ENCODE measurements around the gene TCF7L2.

- TF ChIP-seq EZH2 (IDR thresholded peaks at IDR 0.05; ENCODE audit: low read length, unreplicated experiment), result no peak
- TF ChIP-seq, protein P1, sequence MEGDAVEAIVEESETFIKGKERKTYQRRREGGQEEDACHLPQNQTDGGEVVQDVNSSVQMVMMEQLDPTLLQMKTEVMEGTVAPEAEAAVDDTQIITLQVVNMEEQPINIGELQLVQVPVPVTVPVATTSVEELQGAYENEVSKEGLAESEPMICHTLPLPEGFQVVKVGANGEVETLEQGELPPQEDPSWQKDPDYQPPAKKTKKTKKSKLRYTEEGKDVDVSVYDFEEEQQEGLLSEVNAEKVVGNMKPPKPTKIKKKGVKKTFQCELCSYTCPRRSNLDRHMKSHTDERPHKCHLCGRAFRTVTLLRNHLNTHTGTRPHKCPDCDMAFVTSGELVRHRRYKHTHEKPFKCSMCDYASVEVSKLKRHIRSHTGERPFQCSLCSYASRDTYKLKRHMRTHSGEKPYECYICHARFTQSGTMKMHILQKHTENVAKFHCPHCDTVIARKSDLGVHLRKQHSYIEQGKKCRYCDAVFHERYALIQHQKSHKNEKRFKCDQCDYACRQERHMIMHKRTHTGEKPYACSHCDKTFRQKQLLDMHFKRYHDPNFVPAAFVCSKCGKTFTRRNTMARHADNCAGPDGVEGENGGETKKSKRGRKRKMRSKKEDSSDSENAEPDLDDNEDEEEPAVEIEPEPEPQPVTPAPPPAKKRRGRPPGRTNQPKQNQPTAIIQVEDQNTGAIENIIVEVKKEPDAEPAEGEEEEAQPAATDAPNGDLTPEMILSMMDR (conservative IDR thresholded peaks at IDR 0.05; ENCODE audit: low read depth, low read length), result no peak
Observed at GRCh38 chr10:113000442-113000841, 50.4 kb downstream of the TCF7L2 start.

Data from PC-3 (cell line).